GM12878 (cell line): ENCODE results near the gene RIMS3. TPM values are rescaled to one million over a fixed set of nuclear protein-coding genes. Genes with fewer than 3 reads are reported as not detected.

Source experiments
- ATAC-seq: fragments of 200-7000 bp; cut with Tn5 transposase; 3 replicates; pipeline ENCODE4 v1.9.1; 2020; ENCODE audit warnings: mild to moderate bottlenecking, moderate library complexity
- BruUV-seq: library from RNA; stranded (reverse); fragments of 400-500 nt; replicated peaks from 2 replicates; lab custom pipeline; 2021; lab: Mats Ljungman, UMichigan
- CTCF ChIA-PET: fragments of 300-600 bp; sonication (Branson Sonifier 250); formaldehyde crosslinking; extraction: SDS; loops from one replicate; lab custom pipeline; 2021; ENCODE audit warnings: inconsistent platforms; lab: Yijun Ruan, JAX
- POLR2A ChIA-PET: fragments of 350-600 bp; formaldehyde crosslinking; extraction: SDS; loops from one replicate; lab custom pipeline; 2021; ENCODE audit warnings: inconsistent platforms; lab: Charles Lee
- RAD21 ChIA-PET: fragments of 300-600 bp; sonication (Branson Sonifier 250); formaldehyde crosslinking; loops from one replicate; lab custom pipeline; 2023; ENCODE audit warnings: antibody characterized with exemption; ENCODE audit not compliant: unreplicated experiment; lab: Charles Lee
- SMC1A ChIA-PET: fragments of 300-600 bp; sonication (Branson Sonifier 250); formaldehyde crosslinking; loops from one replicate; lab custom pipeline; 2023; ENCODE audit not compliant: unreplicated experiment, uncharacterized antibody; lab: Charles Lee
- DNase-seq: peaks from one replicate; pipeline ENCODE4 v3.0.0-alpha.2; 2011; ENCODE audit warnings: low read depth, low spot score
- FAIRE-seq: peaks from 3 replicates; lab custom pipeline; 2011; peaks lifted over from hg19 to GRCh38; lab: Jason Lieb, UNC
- H2AFZ ChIP-seq: 2 replicates; pipeline ENCODE4 v1.6.0; 2011; ENCODE audit warnings: low read depth, low read length, control low read depth; ENCODE audit not compliant: control insufficient read depth
- H3K27ac ChIP-seq: 2 replicates; pipeline ENCODE4 v1.5.1; 2011; ENCODE audit warnings: control low read depth; ENCODE audit not compliant: control insufficient read depth, insufficient read depth
- H3K27me3 ChIP-seq, 2 experiments: replicated peaks in 1 of 2; 2 replicates each; pipeline versions ENCODE4 v1.6.0 to v1.6.1; 2011; ENCODE audit warnings: low read length in 1 of 2; ENCODE audit not compliant: control insufficient read depth in 2 of 2, insufficient read depth in 2 of 2
- H3K36me3 ChIP-seq, 2 experiments: 2 replicates each; pipeline ENCODE4 v1.5.1; 2011; ENCODE audit warnings: low read length in 1 of 2; ENCODE audit not compliant: control insufficient read depth in 2 of 2, insufficient read depth in 2 of 2
- H3K4me1 ChIP-seq: 2 replicates; pipeline ENCODE4 v1.6.1; 2011; ENCODE audit warnings: mild to moderate bottlenecking, low read length, moderate library complexity, mixed read lengths; ENCODE audit not compliant: control insufficient read depth, insufficient read depth
- H3K4me2 ChIP-seq: 2 replicates; pipeline ENCODE4 v1.6.0; 2011; ENCODE audit warnings: control low read depth; ENCODE audit not compliant: control insufficient read depth, insufficient read depth
- H3K4me3 ChIP-seq: fragments of 200-600 bp; sonication (generic); 2 replicates; pipeline ENCODE4 v1.5.1; 2016
- H3K79me2 ChIP-seq: 2 replicates; pipeline ENCODE4 v1.6.0; 2011; ENCODE audit warnings: low read length; ENCODE audit not compliant: control insufficient read depth, insufficient read depth
- H3K9ac ChIP-seq: 2 replicates; pipeline ENCODE4 v1.8.0; 2011; ENCODE audit warnings: low read length, control low read depth, mixed read lengths; ENCODE audit not compliant: control insufficient read depth, insufficient read depth
- H3K9me3 ChIP-seq: replicated peaks from 3 replicates; pipeline ENCODE4 v1.5.1; 2011; ENCODE audit warnings: mild to moderate bottlenecking, low read length; ENCODE audit not compliant: control insufficient read depth, insufficient read depth
- H4K20me1 ChIP-seq: 2 replicates; pipeline ENCODE4 v1.6.0; 2011; ENCODE audit not compliant: control insufficient read depth, insufficient read depth
- HCFC1 ChIP-seq: fragments of 150-350 bp; IDR thresholded peaks from 2 replicates; pipeline ENCODE4 v1.6.1; 2014; ENCODE audit warnings: low read length
- SPI1 ChIP-seq: IDR thresholded peaks from 2 replicates; pipeline ENCODE4 v1.6.1; 2011; ENCODE audit warnings: low read depth, mild to moderate bottlenecking, low read length, moderate library complexity, borderline replicate concordance; ENCODE audit not compliant: insufficient read depth
- WGBS: methylation state at CpG from one replicate; pipeline ENCODE4 v1.1.6; 2016; ENCODE audit warnings: low lambda C conversion rate; ENCODE audit not compliant: insufficient replicate concordance, insufficient coverage; ENCODE audit errors: missing lambda C conversion rate; 5-methylcytosine and 5-hydroxymethylcytosine counted together
- in situ Hi-C: fragments of 300-500 bp; cut with MboI; formaldehyde crosslinking; loops from 9 replicates; pipeline ENCODE4 v1.14.3; 2018; ENCODE audit warnings: mixed read lengths
- intact Hi-C: fragments of 100-400 bp; cut with micrococcal nuclease; formaldehyde crosslinking; loops from one replicate; pipeline ENCODE4 v1.14.2; 2022; ENCODE audit not compliant: unreplicated experiment
- polyA plus RNA-seq, 11 experiments: library from polyadenylated mRNA; depleted of rRNA in 4 of 11; unstranded in 6 of 11; stranded (reverse) in 5 of 11; fragments of >200 nt; fragmentation: Nextera tagmentation in 4 of 11; fragmentation: Illumina TruSeq in 1 of 11; extraction: Ambion mirVana in 4 of 11; extraction: Trizol in 1 of 11; gene quantifications; 1 replicate in 1 of 11; 2 replicates in 10 of 11; pipeline versions ENCODE4 v1.2.1 to v1.2.3, GENCODE V29; 2011 to 2016; ENCODE audit warnings: inconsistent platforms in 2 of 11, missing spikeins in 2 of 11, low read depth in 1 of 11
- total RNA-seq, 4 experiments: library from RNA; depleted of rRNA in 3 of 4; stranded (reverse); fragments of >200 nt in 3 of 4; fragmentation: Illumina TruSeq in 1 of 4; extraction: Trizol in 1 of 4; gene quantifications; 2 replicates each; pipeline versions ENCODE4 v1.2.1 to v1.2.3, GENCODE V29; 2013 to 2021
- TF ChIP-seq, protein P1 (sequence below): fragments of 450-650 bp; IDR thresholded peaks from 2 replicates; pipeline ENCODE4 v1.6.1; 2017; ENCODE audit warnings: antibody characterized with exemption, mild to moderate bottlenecking, moderate library complexity

RIMS3 gene
- total and polyA plus RNA-seq, 10 of the 15 experiments (the other 5 are each of a cell fraction or from before 2014, with no cell fraction given) = 0.02 to 4.7 (median 0.39) TPM

- DNase-seq (no peak), ATAC-seq (no peak), FAIRE-seq (no peak)
- TF ChIP-seq, protein P1, sequence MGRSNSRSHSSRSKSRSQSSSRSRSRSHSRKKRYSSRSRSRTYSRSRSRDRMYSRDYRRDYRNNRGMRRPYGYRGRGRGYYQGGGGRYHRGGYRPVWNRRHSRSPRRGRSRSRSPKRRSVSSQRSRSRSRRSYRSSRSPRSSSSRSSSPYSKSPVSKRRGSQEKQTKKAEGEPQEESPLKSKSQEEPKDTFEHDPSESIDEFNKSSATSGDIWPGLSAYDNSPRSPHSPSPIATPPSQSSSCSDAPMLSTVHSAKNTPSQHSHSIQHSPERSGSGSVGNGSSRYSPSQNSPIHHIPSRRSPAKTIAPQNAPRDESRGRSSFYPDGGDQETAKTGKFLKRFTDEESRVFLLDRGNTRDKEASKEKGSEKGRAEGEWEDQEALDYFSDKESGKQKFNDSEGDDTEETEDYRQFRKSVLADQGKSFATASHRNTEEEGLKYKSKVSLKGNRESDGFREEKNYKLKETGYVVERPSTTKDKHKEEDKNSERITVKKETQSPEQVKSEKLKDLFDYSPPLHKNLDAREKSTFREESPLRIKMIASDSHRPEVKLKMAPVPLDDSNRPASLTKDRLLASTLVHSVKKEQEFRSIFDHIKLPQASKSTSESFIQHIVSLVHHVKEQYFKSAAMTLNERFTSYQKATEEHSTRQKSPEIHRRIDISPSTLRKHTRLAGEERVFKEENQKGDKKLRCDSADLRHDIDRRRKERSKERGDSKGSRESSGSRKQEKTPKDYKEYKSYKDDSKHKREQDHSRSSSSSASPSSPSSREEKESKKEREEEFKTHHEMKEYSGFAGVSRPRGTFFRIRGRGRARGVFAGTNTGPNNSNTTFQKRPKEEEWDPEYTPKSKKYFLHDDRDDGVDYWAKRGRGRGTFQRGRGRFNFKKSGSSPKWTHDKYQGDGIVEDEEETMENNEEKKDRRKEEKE = no peak
- no peak for TF ChIP-seq HCFC1
- no peak for TF ChIP-seq SPI1
- Histone ChIP-seq H3K4me1 (peaks cover 3% of the 10 kb centered on the region; the same call in 1 of the 2 replicates), H3K9me3 (no peaks in the 10 kb centered on the region), H3K27me3 (no peaks in the 10 kb centered on the region), H3K79me2 (no peaks in the 10 kb centered on the region), H2AFZ (no peak overlapping the region), H3K27ac (no peak overlapping the region), H3K9ac (no peak overlapping the region), H3K36me3 (no peaks in the 10 kb centered on the region), H4K20me1 (no peaks in the 10 kb centered on the region), H3K4me2 (no peak overlapping the region), H3K4me3 (no peak overlapping the region)
- in situ Hi-C loops = no loop called here
- ChIA-PET POLR2A (interaction anchor here (0.6 to 0.8 kb wide), 2 partner anchors 32 to 48 kb away, joined by 3 read pairs; no protein-coding TSS in a partner anchor), CTCF (interaction anchor here (0.6 to 2.3 kb wide), 6 partner anchors 14 to 291 kb away, joined by 3 to 12 read pairs (median 3); no protein-coding TSS in a partner anchor), RAD21 (interaction anchor here (1.0 kb wide), 1 partner anchor 37 kb away, joined by 5 read pairs; no protein-coding TSS in a partner anchor), SMC1A (interaction anchor here (1.2 to 1.4 kb wide), 3 partner anchors 9 to 37 kb away, joined by 3 to 4 read pairs (median 3); partner anchors contain the start of gene NFYC)
- no TSS peak for BruUV-seq
- WGBS = 43% methylated on average over 6 of the region's 6 CpGs
- intact Hi-C loops = no loop called here
Observed at GRCh38 chr1:40662151-40662550, 3.3 kb downstream of the RIMS3 start.
